BE2C (cell line): Measurements from ENCODE around the gene PERCC1.
A peak's percentile ranks its signal among the peaks of the same experiment; 100 is the strongest.

Experiments
- DNase-seq: peaks from one replicate; pipeline ENCODE4 v3.0.0-alpha.2; 2020
- H3K27me3 ChIP-seq: fragments of 250-450 bp; sonication (Bioruptor Pico); 2 replicates; pipeline ENCODE4 v1.5.1; 2020; ENCODE audit warnings: mild to moderate bottlenecking
- H3K36me3 ChIP-seq: fragments of 250-450 bp; sonication (Bioruptor Pico); 2 replicates; pipeline ENCODE4 v1.5.1; 2020; ENCODE audit warnings: mild to moderate bottlenecking
- H3K4me1 ChIP-seq: fragments of 250-450 bp; sonication (Bioruptor Pico); 2 replicates; pipeline ENCODE4 v1.5.1; 2020
- H3K4me3 ChIP-seq: 2 replicates; pipeline ENCODE4 v1.5.1; 2011; ENCODE audit warnings: low read depth, low read length
- H3K9me3 ChIP-seq: fragments of 250-450 bp; sonication (Bioruptor Pico); 2 replicates; pipeline ENCODE4 v1.5.1; 2020
- TF ChIP-seq, protein P1 (sequence below): IDR thresholded peaks from 2 replicates; pipeline ENCODE4 v1.5.1; 2012; ENCODE audit warnings: mild to moderate bottlenecking, low read depth, low read length

The PERCC1 gene

GRCh38 chr16:1429631-1430030, 1.2 kb upstream of the PERCC1 start:
- Histone ChIP-seq H3K9me3 (no peaks in the 10 kb centered on the region), H3K36me3 (no peaks in the 10 kb centered on the region), H3K4me1 (peaks cover 16% of the 10 kb centered on the region), H3K4me3 (no peak overlapping the region), H3K27me3 (no peaks in the 10 kb centered on the region)
- TF ChIP-seq, protein P1, sequence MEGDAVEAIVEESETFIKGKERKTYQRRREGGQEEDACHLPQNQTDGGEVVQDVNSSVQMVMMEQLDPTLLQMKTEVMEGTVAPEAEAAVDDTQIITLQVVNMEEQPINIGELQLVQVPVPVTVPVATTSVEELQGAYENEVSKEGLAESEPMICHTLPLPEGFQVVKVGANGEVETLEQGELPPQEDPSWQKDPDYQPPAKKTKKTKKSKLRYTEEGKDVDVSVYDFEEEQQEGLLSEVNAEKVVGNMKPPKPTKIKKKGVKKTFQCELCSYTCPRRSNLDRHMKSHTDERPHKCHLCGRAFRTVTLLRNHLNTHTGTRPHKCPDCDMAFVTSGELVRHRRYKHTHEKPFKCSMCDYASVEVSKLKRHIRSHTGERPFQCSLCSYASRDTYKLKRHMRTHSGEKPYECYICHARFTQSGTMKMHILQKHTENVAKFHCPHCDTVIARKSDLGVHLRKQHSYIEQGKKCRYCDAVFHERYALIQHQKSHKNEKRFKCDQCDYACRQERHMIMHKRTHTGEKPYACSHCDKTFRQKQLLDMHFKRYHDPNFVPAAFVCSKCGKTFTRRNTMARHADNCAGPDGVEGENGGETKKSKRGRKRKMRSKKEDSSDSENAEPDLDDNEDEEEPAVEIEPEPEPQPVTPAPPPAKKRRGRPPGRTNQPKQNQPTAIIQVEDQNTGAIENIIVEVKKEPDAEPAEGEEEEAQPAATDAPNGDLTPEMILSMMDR = no peak
- DNase-seq = peak; percentile 8

GRCh38 chr16:1430214-1430758, 592 bp upstream of the PERCC1 start:
- H3K9me3 ChIP-seq = no peaks in the 10 kb centered on the region
- TF ChIP-seq, protein P1 = no peak
- peak overlapping the region; percentile 33 for H3K4me3 ChIP-seq
- peak; percentile 6 for DNase-seq
- no peaks in the 10 kb centered on the region for H3K36me3 ChIP-seq
- H3K4me1 ChIP-seq = peaks cover 16% of the 10 kb centered on the region
- H3K27me3 ChIP-seq = no peaks in the 10 kb centered on the region

DNA sequence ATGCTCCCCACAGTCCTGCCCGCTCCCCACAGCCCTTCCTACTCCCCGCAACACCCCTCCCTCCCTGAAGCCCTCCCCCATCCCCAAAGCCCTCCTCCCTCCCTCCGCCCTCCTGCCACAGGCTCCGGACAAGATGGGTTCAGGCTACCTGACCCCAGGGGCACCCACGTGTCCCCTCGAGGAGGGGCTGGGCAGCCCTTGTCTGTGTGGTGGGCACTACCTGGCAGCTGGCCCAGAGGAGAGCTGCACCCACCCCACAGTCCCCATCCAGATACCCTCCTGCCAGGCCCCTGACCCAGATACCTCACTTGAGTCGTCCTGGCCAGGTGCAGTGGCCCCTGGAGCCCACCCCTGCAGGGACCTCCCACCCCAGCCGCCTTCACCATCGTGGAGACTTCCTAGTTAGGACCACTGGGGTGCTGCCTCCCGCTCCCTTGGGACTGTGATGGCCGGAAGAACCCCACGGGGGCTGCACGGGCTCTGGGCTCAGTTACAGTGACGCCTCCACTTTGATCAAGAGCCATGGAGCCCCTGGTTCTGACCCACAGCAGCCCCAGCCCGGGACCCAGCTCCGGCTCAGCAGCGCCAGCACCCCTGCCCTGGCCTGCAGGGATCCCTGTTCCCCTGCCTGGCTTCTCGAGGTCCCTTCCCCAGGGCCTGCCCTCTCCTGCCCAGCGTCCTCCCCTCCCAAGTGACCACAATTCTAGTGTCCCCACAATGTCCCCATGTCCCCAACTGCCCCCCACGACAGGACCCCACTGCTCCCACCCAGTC, 806 bp downstream of the PERCC1 start:
- H3K4me3 ChIP-seq = no peak overlapping the region
- no peaks in the 10 kb centered on the region for H3K9me3 ChIP-seq
- peaks cover 16% of the 10 kb centered on the region for H3K4me1 ChIP-seq
- DNase-seq = peak; percentile 10
- no peaks in the 10 kb centered on the region for H3K27me3 ChIP-seq
- TF ChIP-seq, protein P1 = no peak
- H3K36me3 ChIP-seq = no peaks in the 10 kb centered on the region

- Histone ChIP-seq H3K9me3 (no peaks in the 10 kb centered on the region), H3K27me3 (no peaks in the 10 kb centered on the region), H3K4me3 (no peak overlapping the region), H3K36me3 (no peaks in the 10 kb centered on the region), H3K4me1 (peaks cover 16% of the 10 kb centered on the region)
- TF ChIP-seq, protein P1 = no peak
- peak; percentile 13 for DNase-seq
These were observed 1.7 kb downstream of the PERCC1 start for GRCh38 chr16:1432388-1433262.

DNA sequence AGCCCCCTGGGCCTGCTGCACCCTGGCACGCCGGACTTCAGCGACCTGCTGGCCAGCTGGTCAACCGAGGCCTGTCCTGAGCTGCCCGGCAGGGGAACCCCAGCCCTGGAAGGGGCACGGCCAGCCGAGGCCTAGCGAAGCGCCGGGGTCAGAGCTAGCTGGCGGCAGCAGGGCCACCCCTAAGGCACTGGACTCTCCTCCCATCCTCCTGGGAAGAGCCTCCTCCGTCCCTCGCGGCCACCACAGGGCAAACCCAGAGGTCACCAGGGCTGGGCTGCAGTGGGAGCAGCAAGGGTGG, 2.3 kb downstream of the PERCC1 start:
- no peak for DNase-seq
- no peaks in the 10 kb centered on the region for H3K27me3 ChIP-seq
- TF ChIP-seq, protein P1 = no peak
- H3K4me3 ChIP-seq = no peak overlapping the region
- H3K9me3 ChIP-seq = no peaks in the 10 kb centered on the region
- peaks cover 19% of the 10 kb centered on the region for H3K4me1 ChIP-seq
- H3K36me3 ChIP-seq = no peaks in the 10 kb centered on the region
